AG08396 (cell line): Measurements from ENCODE around the gene SLC12A7.
"Not testable (repeated sequence)": the region's sequence is repeated elsewhere in the genome, so short reads cannot be mapped to it uniquely, and the experiment has no call there.

Experiments used
- DNase-seq: peaks from one replicate; pipeline ENCODE4 v3.0.0; 2012; ENCODE audit warnings: low spot score, mixed read lengths

Gene SLC12A7

GRCh38 chr5:1006656-1007071, 105.2 kb downstream of the SLC12A7 start:
- no peak for DNase-seq

- DNase-seq, result no peak
Measured at GRCh38 chr5:1005904-1006655, 105.8 kb downstream of the SLC12A7 start.

- no peak for DNase-seq
Measured at GRCh38 chr5:1005249-1005851, 106.5 kb downstream of the SLC12A7 start.

- peak; percentile 62 for DNase-seq
Measured at GRCh38 chr5:1004461-1005248, 107.2 kb downstream of the SLC12A7 start.

- no peak for DNase-seq
Measured at GRCh38 chr5:1003296-1003937, 108.4 kb downstream of the SLC12A7 start.

GRCh38 chr5:1002836-1003235, 109.0 kb downstream of the SLC12A7 start:
- no peak for DNase-seq

- DNase-seq, result no peak
Measured at GRCh38 chr5:1002271-1002546, 109.7 kb downstream of the SLC12A7 start.

- no peak for DNase-seq
Measured at GRCh38 chr5:1001406-1002270, 110.2 kb downstream of the SLC12A7 start.

GRCh38 chr5:1000831-1001230, 111.0 kb downstream of the SLC12A7 start:
- DNase-seq, result not testable (repeated sequence)
